B cell (primary cell): ENCODE results near the gene KRTAP5-8. TPM values are rescaled to one million over a fixed set of nuclear protein-coding genes. Genes with fewer than 3 reads are reported as not detected.

Experiments
- ATAC-seq: fragments of 200-7000 bp; cut with Tn5 transposase; one replicate; pipeline ENCODE4 v1.10.0; 2021; ENCODE audit warnings: low read depth, mild to moderate bottlenecking, moderate number of reproducible peaks, moderate library complexity
- CTCF ChIA-PET: fragments of 350-600 bp; sonication (Branson Sonifier 250); formaldehyde crosslinking; loops from one replicate; lab custom pipeline; 2021; ENCODE audit warnings: antibody characterized with exemption, inconsistent platforms; lab: Charles Lee
- POLR2A ChIA-PET: fragments of 350-600 bp; sonication (Branson Sonifier 250); formaldehyde crosslinking; loops from one replicate; lab custom pipeline; 2021; ENCODE audit warnings: antibody characterized with exemption; lab: Charles Lee
- DNase-seq: peaks from one replicate; pipeline ENCODE4 v3.0.0; 2013
- H2AFZ ChIP-seq: 2 replicates; pipeline ENCODE4 v1.6.1; 2012; ENCODE audit warnings: mild to moderate bottlenecking, low read depth, low read length; ENCODE audit not compliant: insufficient read depth, poor library complexity, severe bottlenecking
- H3K27ac ChIP-seq, 2 donors: 1 replicate in 1 of 2; 2 replicates in 1 of 2; pipeline ENCODE4 v1.5.1; 2012 to 2013; ENCODE audit warnings: low read length in 2 of 2, mild to moderate bottlenecking in 2 of 2, moderate library complexity in 1 of 2
- H3K27me3 ChIP-seq, 4 experiments: fragments of 200-600 bp in 1 of 4; sonication (generic) in 1 of 4; replicated peaks in 1 of 4; 1 replicate in 2 of 4; 2 replicates in 2 of 4; pipeline versions ENCODE4 v1.6.1 to v1.7.0; 2013 to 2016; ENCODE audit warnings: low read length in 3 of 4, mild to moderate bottlenecking in 2 of 4, mixed read lengths in 1 of 4, moderate library complexity in 1 of 4; ENCODE audit not compliant: insufficient read depth in 4 of 4, control insufficient read depth in 3 of 4; ENCODE audit errors: control extremely low read depth in 1 of 4
- H3K36me3 ChIP-seq, 2 experiments: replicated peaks in 1 of 2; 1 replicate in 1 of 2; 2 replicates in 1 of 2; pipeline versions ENCODE4 v1.6.1 to v1.7.1; 2013; ENCODE audit warnings: low read length in 1 of 2; ENCODE audit not compliant: insufficient read depth in 2 of 2, control insufficient read depth in 1 of 2; ENCODE audit errors: control extremely low read depth in 1 of 2, extremely low read depth in 1 of 2
- H3K4me1 ChIP-seq, 2 donors: fragments of 200-600 bp in 1 of 2; sonication (generic) in 1 of 2; 1 replicate in 1 of 2; 2 replicates in 1 of 2; pipeline versions ENCODE4 v1.5.1 to v1.6.1; 2013 to 2017; ENCODE audit warnings: low read length in 2 of 2; ENCODE audit not compliant: control insufficient read depth in 2 of 2, insufficient read depth in 2 of 2
- H3K4me2 ChIP-seq: replicated peaks from 2 replicates; pipeline ENCODE3; 2012; ENCODE audit warnings: mild to moderate bottlenecking, low read depth, low read length; ENCODE audit not compliant: poor library complexity, severe bottlenecking
- H3K4me3 ChIP-seq, 5 experiments: fragments of 200-600 bp in 1 of 5; sonication (generic) in 1 of 5; 1 replicate in 3 of 5; 2 replicates in 2 of 5; pipeline versions ENCODE4 v1.5.1 to v1.7.0; 2011 to 2016; ENCODE audit warnings: low read length in 4 of 5, mild to moderate bottlenecking in 4 of 5, low read depth in 2 of 5, control low read depth in 1 of 5, moderate library complexity in 1 of 5; ENCODE audit not compliant: insufficient read depth in 1 of 5; ENCODE audit errors: control extremely low read depth in 1 of 5, extremely low read depth in 1 of 5
- H3K79me2 ChIP-seq: fragments of 200-600 bp; sonication (generic); one replicate; pipeline ENCODE4 v1.6.0; 2016; ENCODE audit warnings: low read length; ENCODE audit not compliant: control insufficient read depth, insufficient read depth
- H3K9ac ChIP-seq: fragments of 200-600 bp; sonication (generic); 2 replicates; pipeline ENCODE4 v1.6.1; 2017; ENCODE audit warnings: mild to moderate bottlenecking, low read length, moderate library complexity
- H3K9me3 ChIP-seq, 3 donors: one replicate each; pipeline versions ENCODE4 v1.6.1 to v1.7.1; 2013; ENCODE audit warnings: low read length in 2 of 3; ENCODE audit not compliant: control insufficient read depth in 2 of 3, insufficient read depth in 1 of 3; ENCODE audit errors: control extremely low read depth in 1 of 3
- H4K20me1 ChIP-seq: 2 replicates; pipeline ENCODE4 v1.6.0; 2012; ENCODE audit warnings: mild to moderate bottlenecking, low read length; ENCODE audit not compliant: insufficient read depth, control insufficient read depth, poor library complexity, severe bottlenecking
- H3K27ac Mint-ChIP-seq: one replicate; pipeline ENCODE4 v1.8.0; 2021; ENCODE audit warnings: mixed read lengths
- H3K27me3 Mint-ChIP-seq: one replicate; pipeline ENCODE4 v1.8.0; 2021; ENCODE audit warnings: mixed read lengths
- H3K4me1 Mint-ChIP-seq: one replicate; pipeline ENCODE4 v1.8.0; 2021; ENCODE audit warnings: mixed read lengths
- H3K4me3 Mint-ChIP-seq: one replicate; pipeline ENCODE4 v1.8.0; 2021; ENCODE audit warnings: mixed read lengths
- H3K9me3 Mint-ChIP-seq: one replicate; pipeline ENCODE4 v1.8.0; 2022; ENCODE audit warnings: mixed read lengths; ENCODE audit not compliant: insufficient read depth
- CTCF ChIP-seq: fragments of 200-600 bp; IDR thresholded peaks from one replicate; pipeline ENCODE4 v1.8.0; 2022; ENCODE audit warnings: antibody characterized with exemption, mild to moderate bottlenecking
- EZH2 ChIP-seq: IDR thresholded peaks from 2 replicates; pipeline ENCODE4 v1.6.1; 2012; ENCODE audit warnings: borderline replicate concordance, low read depth, mild to moderate bottlenecking, moderate library complexity, low read length; ENCODE audit not compliant: insufficient read depth, poor library complexity, severe bottlenecking
- WGBS: methylation state at CpG from one replicate; pipeline ENCODE4 v1.1.5; 2013; ENCODE audit warnings: missing lambda C conversion rate; ENCODE audit not compliant: insufficient coverage; 5-methylcytosine and 5-hydroxymethylcytosine counted together
- intact Hi-C: fragments of 100-400 bp; cut with micrococcal nuclease; formaldehyde crosslinking; loops from one replicate; pipeline ENCODE4 v1.10.0; 2022
- polyA plus RNA-seq: library from polyadenylated mRNA; depleted of rRNA; stranded (reverse); fragments of >200 nt; gene quantifications from 2 replicates; pipeline ENCODE4 v1.2.3, GENCODE V29; 2012
- total RNA-seq, 2 donors: library from RNA; stranded (reverse); fragments of 120-200 nt in 1 of 2; gene quantifications; 1 replicate in 1 of 2; 2 replicates in 1 of 2; pipeline versions ENCODE4 v1.2.3 to v1.2.4, GENCODE V29; 2013 to 2022

Gene KRTAP5-8
- total and polyA plus RNA-seq, 2 donors (not counting 1 experiment from before 2014, with no cell fraction given): 0.10 to 0.49 TPM

DNA sequence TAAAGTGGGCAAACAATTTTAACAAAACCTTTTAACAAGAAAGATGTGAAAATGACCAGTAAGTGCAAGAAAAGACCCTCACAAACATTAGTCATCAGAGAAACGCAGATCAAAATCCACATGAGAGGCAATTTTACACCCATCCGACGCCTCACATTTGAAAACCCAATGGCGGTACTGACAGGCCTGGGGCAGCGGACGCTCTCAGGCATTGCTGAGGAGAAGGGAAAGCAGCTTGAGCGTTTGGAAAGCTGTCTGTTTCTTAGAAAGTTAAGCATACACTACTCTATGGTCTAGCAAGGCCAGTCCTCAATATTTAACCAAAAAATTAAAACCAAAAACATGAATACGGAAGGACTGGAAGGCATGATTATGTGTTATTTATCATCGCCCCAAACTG, 2.0 kb upstream of the KRTAP5-8 start:
- H3K9me3 ChIP-seq: peaks cover 0 to 11% (median 0%) of the 10 kb centered on the region in 3 donors
- DNase-seq: no peak
- ATAC-seq: no peak
- no peaks in the 10 kb centered on the region for H3K36me3 ChIP-seq
- no peak overlapping the region for H3K9ac ChIP-seq
- ChIA-PET CTCF (no interaction called here), POLR2A (no interaction called here)
- H3K4me2 ChIP-seq: no peak overlapping the region
- no peaks in the 10 kb centered on the region for H3K4me1 ChIP-seq
- no peak overlapping the region for H3K27ac Mint-ChIP-seq
- H3K27me3 ChIP-seq: no peaks in the 10 kb centered on the region
- no peak overlapping the region for H3K4me3 ChIP-seq
- H3K79me2 ChIP-seq: no peaks in the 10 kb centered on the region
- no peaks in the 10 kb centered on the region for H4K20me1 ChIP-seq
- no peaks in the 10 kb centered on the region for H3K4me1 Mint-ChIP-seq
- intact Hi-C loops: no loop called here
- peaks cover 3% of the 10 kb centered on the region for H3K9me3 Mint-ChIP-seq
- H3K27me3 Mint-ChIP-seq: no peaks in the 10 kb centered on the region
- TF ChIP-seq CTCF (no peak), EZH2 (no peak)
- H3K27ac ChIP-seq: no peak overlapping the region
- 96% methylated on average over 5 of the region's 9 CpGs for whole genome bisulfite sequencing
- no peak overlapping the region for H2AFZ ChIP-seq
- H3K4me3 Mint-ChIP-seq: no peak overlapping the region

- no peak for DNase-seq
- Histone ChIP-seq H3K9ac (no peak overlapping the region), H3K4me3 (no peak overlapping the region), H3K9me3 (peaks cover 0 to 11% (median 0%) of the 10 kb centered on the region in 3 donors), H2AFZ (no peak overlapping the region), H3K27me3 (peaks cover 0 to 3% (median 0%) of the 10 kb centered on the region in 4 experiments), H3K27ac (no peak overlapping the region), H4K20me1 (no peaks in the 10 kb centered on the region), H3K79me2 (no peaks in the 10 kb centered on the region), H3K36me3 (no peaks in the 10 kb centered on the region), H3K4me2 (no peak overlapping the region), H3K4me1 (no peaks in the 10 kb centered on the region)
- intact Hi-C loops: no loop called here
- ChIA-PET CTCF (no interaction called here), POLR2A (no interaction called here)
- no peak for TF ChIP-seq CTCF
- no peak for TF ChIP-seq EZH2
- ATAC-seq: no peak
- H3K27me3 Mint-ChIP-seq: peaks cover 3% of the 10 kb centered on the region
- peaks cover 4% of the 10 kb centered on the region for H3K9me3 Mint-ChIP-seq
- WGBS: 96% methylated on average over 6 of the region's 9 CpGs
- H3K4me3 Mint-ChIP-seq: no peak overlapping the region
- H3K4me1 Mint-ChIP-seq: peaks cover 2% of the 10 kb centered on the region
- H3K27ac Mint-ChIP-seq: no peak overlapping the region
These were observed 288 bp upstream of the KRTAP5-8 start for GRCh38 chr11:71537537-71537936.
